NCI-H1105 treated with DMSO at 0.1 percent for 48 hours (cell line): ENCODE data around the gene CYP2R1.

ENCODE experiments used
- DNase-seq: peaks from one replicate; lab custom pipeline; 2025; lab: John Stamatoyannopoulos, UW

The CYP2R1 gene, protein sequence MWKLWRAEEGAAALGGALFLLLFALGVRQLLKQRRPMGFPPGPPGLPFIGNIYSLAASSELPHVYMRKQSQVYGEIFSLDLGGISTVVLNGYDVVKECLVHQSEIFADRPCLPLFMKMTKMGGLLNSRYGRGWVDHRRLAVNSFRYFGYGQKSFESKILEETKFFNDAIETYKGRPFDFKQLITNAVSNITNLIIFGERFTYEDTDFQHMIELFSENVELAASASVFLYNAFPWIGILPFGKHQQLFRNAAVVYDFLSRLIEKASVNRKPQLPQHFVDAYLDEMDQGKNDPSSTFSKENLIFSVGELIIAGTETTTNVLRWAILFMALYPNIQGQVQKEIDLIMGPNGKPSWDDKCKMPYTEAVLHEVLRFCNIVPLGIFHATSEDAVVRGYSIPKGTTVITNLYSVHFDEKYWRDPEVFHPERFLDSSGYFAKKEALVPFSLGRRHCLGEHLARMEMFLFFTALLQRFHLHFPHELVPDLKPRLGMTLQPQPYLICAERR

GRCh38 chr11:14892036-14892556 is at the start of gene CYP2R1:
Gene CYP2R1, minus strand, starts transcription at chr11:14892231. Its CDS starts 26 bp downstream, at chr11:14892205.
- peak; percentile 95 for DNase-seq

GRCh38 chr11:14938936-14939335 is 46.9 kb upstream of the CYP2R1 start:
- no peak for DNase-seq

DNA sequence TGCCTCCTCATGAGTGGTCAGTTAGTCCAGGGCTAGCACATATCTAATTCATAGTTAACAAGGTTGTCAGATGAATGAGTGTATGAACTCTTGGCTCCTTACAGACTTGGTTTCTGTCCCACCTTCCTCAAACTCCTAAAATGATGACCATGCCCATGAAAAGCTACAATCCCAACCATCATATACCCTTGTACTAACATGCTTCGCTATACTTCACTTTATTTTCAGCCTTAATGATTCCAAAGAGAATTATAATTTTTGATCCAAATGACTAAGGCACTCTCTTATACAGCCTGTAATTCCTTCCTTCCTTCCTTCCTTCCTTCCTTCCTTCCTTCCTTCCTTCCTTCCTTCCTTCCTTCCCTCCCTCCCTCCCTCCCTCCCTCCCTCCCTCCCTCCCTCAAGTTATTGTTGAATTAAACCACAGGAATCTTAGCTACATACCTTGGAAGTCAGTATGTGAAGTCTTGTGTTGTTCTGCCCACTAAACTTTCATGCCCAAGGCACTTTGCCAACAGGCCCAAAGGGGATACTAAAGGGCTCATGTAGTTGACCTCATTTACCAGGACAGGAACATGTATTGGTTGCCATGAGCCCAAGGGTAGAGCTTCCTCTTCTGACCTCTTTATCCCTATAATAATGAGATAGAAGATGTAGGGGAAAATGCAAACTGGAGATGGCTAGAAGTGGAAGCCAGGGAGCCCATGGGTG is 42.8 kb upstream of the CYP2R1 start:
- no peak for DNase-seq

- no peak for DNase-seq
Observed at GRCh38 chr11:14932447-14932846, 40.4 kb upstream of the CYP2R1 start.

DNA sequence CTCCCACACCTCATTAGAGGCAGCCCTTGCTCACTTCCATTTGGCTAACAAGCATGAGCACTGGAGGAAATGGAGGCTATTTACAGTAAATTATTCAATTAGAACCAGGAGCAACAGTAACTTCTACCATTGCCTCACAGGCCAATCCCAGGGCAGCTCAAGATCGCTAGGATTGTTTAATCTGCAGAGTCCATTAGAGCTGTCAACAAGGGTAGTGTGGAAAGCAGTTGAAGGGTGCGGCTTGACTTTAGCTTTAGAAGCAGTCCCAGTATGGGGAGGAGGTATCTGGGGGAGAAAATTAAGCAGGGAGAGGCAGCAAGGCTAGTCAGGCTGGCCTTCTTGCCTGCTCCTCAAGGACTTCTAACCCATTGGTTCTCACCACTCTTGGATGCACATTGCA is 38.3 kb upstream of the CYP2R1 start:
- DNase-seq, result no peak

DNA sequence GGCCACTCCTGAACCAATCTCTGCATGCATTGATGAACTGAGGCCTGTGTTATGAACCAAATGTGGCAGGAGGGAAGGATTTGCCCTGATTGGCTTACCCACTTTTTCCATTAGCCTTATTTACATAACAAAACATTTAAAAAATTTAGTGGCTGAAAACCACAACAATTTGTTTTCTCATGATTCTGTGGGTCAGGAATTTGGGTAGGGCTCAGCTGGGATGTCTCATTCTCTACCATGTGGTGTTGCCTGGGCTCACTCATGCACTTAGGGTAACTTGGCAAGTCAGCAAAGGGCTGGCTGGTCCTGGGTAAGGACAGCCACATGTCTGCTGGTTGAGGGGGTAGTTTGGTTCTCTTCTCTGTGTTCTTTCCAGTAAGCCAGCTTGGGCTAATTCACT is 35.1 kb upstream of the CYP2R1 start:
- no peak for DNase-seq

DNA sequence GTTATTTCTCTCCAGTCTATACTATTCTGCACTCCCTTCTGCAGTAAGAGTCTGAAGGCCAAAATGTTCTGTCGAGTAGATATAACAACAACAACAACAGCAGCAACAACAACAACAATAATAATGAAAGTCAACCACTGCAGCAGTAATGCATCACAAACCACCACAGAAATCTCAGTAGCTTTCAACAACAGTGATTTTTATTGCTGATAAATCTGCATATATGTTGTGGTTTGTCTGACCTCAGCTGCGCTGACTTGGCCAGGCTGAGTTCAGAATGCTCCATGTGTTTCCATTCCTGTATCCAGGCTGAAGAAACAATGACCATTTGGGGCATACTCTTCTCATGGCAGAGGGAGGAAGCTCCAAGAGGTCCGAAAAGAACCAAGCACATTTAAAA is 32.3 kb upstream of the CYP2R1 start:
- no peak for DNase-seq

GRCh38 chr11:14916403-14916802 is 24.4 kb upstream of the CYP2R1 start:
- DNase-seq, result no peak

DNA sequence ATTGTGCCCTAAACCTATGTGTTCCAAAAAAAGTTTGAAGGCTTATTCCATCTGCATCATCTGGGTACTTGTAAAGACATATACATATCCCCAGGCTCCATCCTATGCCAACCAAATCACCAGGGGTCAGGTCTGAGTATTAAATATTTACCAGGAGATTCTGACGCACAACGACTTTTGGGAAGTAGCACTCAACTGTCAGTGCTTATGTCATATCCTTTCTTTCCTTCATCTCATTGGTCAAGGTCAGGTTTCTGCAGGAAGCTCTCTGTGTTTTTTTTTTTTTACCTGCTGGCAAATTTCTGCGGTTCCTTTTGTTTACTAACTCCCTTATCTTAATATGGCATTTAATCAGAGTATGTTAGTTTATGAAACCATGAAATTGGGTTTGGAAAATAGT is 22.5 kb upstream of the CYP2R1 start:
- no peak for DNase-seq

DNA sequence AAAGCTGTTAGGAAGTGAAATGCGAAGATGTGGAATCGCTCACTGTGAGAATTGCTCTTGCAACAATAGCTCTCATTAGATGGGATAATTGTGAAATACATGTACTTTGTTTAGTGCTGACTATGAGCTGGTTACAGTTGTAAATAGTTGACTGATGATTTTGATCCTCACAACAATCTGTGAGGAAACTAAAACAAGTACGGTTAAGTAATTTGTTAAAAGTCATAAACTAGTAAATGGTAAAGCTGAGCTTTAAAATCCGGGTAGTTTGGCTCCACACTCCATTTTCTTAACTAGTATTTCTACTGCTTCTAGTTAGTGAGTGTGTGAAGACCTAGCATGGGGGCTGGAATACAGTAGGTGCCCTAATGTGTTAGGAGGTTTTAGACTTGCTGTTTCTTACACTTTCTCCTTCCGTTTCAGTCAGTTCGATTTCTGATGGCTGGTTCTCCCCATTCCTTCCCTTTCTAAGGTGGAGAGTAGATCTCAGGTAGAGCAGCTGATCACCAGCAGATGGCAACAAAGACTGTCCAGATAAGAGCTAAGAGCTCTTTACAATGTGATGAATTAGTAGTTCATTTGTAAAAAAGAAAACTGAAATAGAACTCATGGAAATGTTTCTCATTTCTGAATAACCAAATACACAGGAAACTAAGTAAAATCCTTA is 16.3 kb upstream of the CYP2R1 start:
- peak; percentile 88 for DNase-seq

- peak; percentile 97 for DNase-seq
Observed at GRCh38 chr11:14907411-14908213, 15.6 kb upstream of the CYP2R1 start.

DNA sequence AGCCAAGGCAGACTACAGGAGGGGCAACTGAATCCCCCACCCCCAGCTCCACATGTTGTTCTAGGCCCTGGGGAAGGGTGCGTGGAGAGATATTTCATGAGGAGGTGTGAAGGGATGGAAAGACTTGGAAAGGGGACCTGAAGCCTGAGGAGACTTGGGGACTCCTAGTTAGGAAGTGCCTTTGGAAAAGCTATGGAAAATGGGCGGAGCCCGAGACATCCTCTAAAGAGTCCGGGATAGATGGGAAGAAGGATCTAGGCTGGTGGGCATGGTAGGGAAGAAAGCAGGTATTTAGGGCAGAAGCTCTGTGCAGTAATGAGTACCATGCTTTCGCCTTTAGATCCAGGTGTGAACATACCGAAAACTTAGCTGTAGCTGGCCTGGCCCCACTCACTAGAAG is 15.0 kb upstream of the CYP2R1 start:
- no peak for DNase-seq

DNA sequence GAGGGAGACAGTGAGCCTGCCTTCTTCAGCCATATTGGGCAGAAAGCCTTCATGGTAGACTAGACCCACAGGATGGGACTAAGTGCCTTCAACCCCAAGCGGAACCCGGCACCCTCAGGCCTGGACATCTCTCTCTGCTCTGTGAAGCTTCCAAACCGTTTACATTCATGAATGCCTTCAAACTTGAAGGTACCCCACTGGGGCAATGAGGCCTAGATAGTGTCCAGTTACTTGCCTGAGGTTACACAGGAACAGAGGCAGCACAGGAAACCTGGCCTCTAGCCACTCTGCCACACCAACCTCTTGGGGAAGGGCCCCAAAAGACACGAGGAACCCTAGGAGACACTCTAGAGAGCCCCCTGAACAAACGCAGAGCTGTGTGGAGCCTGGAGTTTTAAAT is 14.5 kb upstream of the CYP2R1 start:
- no peak for DNase-seq

DNA sequence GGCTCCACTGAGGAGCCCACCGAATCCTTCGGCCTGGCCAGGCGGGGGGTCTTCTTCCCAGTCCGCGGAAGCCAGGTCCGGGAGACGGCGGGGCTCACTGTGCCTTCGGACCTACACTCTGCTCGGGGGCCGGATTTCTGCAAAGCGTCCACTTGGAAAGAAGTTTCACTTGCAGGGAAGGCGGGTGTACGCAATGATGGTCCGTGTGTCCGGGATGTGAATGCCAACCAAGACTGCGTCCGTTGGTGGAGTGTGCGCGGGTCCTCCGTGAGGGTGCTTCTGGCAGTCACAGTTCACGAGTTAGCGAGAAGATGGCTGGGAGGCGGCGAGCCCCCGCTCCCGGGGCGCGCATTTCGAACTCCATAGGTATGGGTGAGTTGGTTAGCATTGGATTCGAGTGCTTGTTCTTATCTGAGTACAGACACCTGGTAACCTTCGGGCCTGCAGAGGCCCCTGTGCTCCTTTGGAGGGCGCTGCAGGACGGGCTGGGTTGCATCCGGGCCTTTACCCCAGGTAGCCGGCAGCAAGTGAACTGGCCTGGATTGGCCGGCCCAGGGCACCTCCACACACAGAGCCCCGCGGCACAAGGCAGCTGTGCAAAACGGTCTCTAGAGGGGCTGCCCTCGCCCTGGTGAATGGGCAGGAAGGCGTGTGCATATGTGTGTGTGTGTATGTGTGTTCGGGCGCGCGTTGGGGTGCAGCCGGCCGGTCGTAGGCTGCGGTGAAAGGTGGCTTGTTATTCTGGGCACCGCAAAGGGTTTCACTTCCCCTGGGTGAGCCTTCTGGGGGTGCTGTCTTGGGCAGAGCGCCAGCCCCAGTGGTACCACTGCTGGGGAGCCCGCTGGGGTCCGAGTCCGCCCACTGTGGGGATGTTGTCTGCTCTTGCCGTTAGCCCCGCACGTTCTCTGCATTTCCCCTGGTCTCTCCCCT is 13.3 kb upstream of the CYP2R1 start:
- no peak for DNase-seq

GRCh38 chr11:14904745-14905103 is 12.7 kb upstream of the CYP2R1 start:
- DNase-seq, result no peak

DNA sequence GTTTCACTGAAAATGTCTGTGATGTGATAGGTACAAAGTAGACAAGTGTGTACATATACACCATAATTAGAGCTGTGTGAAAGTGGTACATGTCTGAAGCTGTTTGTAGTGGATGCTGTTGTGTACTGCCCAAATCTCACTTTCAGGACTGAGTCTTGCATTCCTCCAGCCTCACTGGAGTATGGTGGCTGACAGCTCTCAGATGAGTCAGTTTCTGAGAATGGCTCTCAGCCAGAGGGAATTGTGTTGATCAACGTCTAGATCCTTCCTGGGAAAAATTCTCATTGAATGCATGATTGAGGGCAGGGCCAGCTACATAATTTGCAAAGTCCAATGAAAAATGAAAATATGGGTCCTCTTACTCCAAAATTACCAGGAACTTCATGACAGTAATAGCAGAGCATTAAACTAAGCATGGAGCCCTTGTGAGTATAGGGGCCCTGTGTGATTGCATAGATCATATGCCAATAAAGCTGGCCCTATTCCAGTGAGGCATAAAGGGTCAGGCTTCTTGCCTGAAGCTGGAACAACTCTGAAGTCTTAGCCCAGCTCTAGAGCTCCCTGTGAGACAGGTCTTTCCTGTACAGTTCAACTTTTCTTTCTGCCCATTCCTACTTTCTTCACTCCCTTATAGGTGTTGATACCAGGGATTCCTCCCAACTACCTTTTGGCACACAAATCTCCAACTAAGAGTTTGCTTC is 10.8 kb upstream of the CYP2R1 start:
- DNase-seq, result peak; percentile 22

DNA sequence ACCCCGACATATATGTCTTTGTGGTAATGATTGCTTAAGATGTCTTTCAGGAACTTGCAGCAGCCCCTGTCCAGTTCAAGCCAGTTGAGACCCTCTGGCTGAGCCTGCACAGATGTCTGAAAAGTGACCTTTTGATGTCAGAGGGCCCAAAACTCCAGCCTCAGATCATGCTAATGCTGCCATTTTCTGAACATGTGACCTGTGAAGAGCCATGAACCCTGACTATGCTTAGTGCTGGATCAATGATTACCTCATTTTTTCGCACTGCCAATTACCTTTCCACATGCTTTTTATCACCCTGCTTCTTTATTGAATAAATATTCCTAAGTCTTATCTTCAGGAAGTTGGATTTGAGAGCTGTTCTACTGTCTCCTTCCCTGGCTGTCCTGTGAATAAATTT is 6.9 kb upstream of the CYP2R1 start:
- no peak for DNase-seq

DNA sequence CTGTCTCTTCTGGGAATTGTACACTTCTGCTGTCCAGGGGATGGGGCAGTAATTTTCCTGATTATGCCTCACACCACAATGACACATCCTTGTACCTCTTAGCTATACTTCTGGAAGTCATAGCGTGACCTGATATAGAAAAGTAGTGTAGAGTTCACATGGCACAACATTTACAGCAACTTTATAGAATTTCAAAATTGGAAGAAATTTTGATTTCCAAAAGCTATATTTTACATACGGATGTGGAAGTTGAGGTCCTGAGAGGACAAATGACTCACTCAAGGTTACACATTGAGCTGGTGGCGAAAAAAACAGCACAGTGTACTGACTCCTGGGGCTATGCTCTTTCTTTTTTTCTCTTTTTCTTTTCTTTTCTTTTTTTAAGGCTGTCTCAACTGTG is 6.3 kb upstream of the CYP2R1 start:
- no peak for DNase-seq

DNA sequence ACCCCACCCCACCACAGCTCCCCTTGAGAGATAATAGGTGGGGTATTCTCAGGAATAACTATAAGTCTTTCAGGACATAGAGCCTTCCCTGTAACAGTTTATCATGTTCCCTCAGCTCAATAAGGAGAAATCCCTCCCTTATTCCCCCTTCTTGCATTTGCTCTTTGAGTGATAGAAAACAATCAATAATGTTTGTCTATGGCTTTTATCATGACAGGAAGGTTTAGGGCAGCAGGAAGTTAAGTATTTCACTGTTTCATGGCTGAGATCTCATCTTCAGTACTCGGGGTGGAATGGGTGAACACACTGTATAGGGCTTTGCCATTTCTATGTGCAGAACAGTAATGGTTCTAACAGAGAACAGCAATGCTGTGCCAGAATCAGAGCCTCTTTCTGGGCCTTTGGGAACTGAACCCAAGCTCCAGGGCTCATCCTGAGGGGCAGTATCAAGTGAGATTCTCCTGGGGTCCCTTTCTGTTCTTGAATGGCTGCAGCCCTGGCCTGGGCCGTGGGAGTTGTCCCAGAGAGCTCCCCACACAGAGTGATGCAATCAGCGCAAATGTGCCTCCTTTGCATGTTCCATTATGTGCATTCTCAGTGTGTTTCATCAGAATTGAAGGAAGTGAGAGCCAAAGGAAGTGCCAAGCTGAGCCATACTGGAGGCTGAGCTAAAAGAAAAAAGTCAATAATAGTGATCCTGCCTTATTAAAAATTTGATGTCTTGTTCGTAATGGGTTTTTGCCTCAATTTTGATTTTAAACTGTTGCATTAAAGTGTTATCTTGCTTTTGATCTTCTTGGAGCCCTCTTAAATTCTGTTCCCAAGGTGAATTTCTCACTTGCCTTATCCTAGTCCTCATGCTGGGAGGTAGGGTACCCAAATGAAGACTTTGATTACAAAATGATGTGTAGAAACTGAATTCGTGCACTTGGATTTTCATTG is 2.9 kb upstream of the CYP2R1 start:
- no peak for DNase-seq
